SK-N-SH (cell line): ENCODE data around the gene PLXNA4. TPM values are rescaled to one million over a fixed set of nuclear protein-coding genes. Genes with fewer than 3 reads are reported as not detected.

Experiments used
- CTCF ChIA-PET: fragments of 300-600, 350-600 bp; formaldehyde crosslinking; extraction: SDS; loops from one replicate; lab custom pipeline; 2021; lab: Yijun Ruan, JAX
- POLR2A ChIA-PET: fragments of 350-600 bp; sonication (Branson Sonifier 250); formaldehyde crosslinking; extraction: SDS; loops from one replicate; lab custom pipeline; 2020; ENCODE audit warnings: antibody characterized with exemption, inconsistent platforms; lab: Yijun Ruan, JAX
- DNase-seq: peaks from one replicate; pipeline ENCODE4 v3.0.0; 2012
- H2AFZ ChIP-seq: fragments of 200-600 bp; sonication (generic); 2 replicates; pipeline ENCODE4 v1.8.1; 2016; ENCODE audit warnings: antibody characterized with exemption, mild to moderate bottlenecking, low read depth
- H3F3A ChIP-seq: fragments of 200-600 bp; sonication (generic); replicated peaks from 2 replicates; pipeline ENCODE3; 2016; ENCODE audit warnings: antibody characterized with exemption, mild to moderate bottlenecking; ENCODE audit not compliant: insufficient read depth
- H3K27ac ChIP-seq, 2 experiments: fragments of 200-500 bp in 1 of 2; fragments of 200-600 bp in 1 of 2; sonication (Bioruptor generic) in 1 of 2; sonication (generic), shearing (Covaris generic) in 1 of 2; 2 replicates each; pipeline versions ENCODE4 v1.5.1 to v1.6.1; 2014 to 2016; ENCODE audit warnings: low read depth in 2 of 2, inconsistent platforms in 1 of 2, low read length in 1 of 2, mild to moderate bottlenecking in 1 of 2, mixed read lengths in 1 of 2
- H3K27me3 ChIP-seq: fragments of 200-600 bp; sonication (generic), shearing (Covaris generic); 2 replicates; pipeline ENCODE4 v1.6.1; 2016; ENCODE audit warnings: mixed run types; ENCODE audit not compliant: insufficient read depth
- H3K36me3 ChIP-seq, 2 experiments: fragments of 200-500 bp in 1 of 2; fragments of 200-600 bp in 1 of 2; sonication (Bioruptor generic) in 1 of 2; sonication (generic) in 1 of 2; replicated peaks in 1 of 2; 2 replicates each; pipeline versions ENCODE3 to v1.5.1; 2014 to 2016; ENCODE audit warnings: low read length in 1 of 2, mild to moderate bottlenecking in 1 of 2; ENCODE audit not compliant: insufficient read depth in 2 of 2, control insufficient read depth in 1 of 2
- H3K4me1 ChIP-seq, 2 experiments: fragments of 200-500 bp in 1 of 2; fragments of 200-600 bp in 1 of 2; sonication (Bioruptor generic) in 1 of 2; sonication (generic), shearing (Covaris generic) in 1 of 2; 2 replicates each; pipeline versions ENCODE4 v1.5.1 to v1.6.1; 2014 to 2016; ENCODE audit warnings: low read depth in 1 of 2, low read length in 1 of 2, mixed run types in 1 of 2; ENCODE audit not compliant: insufficient read depth in 2 of 2, control insufficient read depth in 1 of 2
- H3K4me2 ChIP-seq: fragments of 200-600 bp; sonication (generic), shearing (Covaris generic); 2 replicates; pipeline ENCODE4 v1.6.1; 2017; ENCODE audit warnings: mixed run types
- H3K4me3 ChIP-seq, 2 experiments: fragments of 200-500 bp in 1 of 2; fragments of 200-600 bp in 1 of 2; sonication (Bioruptor generic) in 1 of 2; sonication (generic), shearing (Covaris generic) in 1 of 2; 2 replicates each; pipeline versions ENCODE4 v1.5.1 to v1.8.1; 2014 to 2016; ENCODE audit warnings: low read depth in 2 of 2, inconsistent platforms in 1 of 2, low read length in 1 of 2, mild to moderate bottlenecking in 1 of 2, mixed read lengths in 1 of 2, moderate library complexity in 1 of 2
- H3K79me2 ChIP-seq: fragments of 200-600 bp; sonication (generic); 2 replicates; pipeline ENCODE4 v1.8.1; 2017; ENCODE audit warnings: mild to moderate bottlenecking; ENCODE audit not compliant: insufficient read depth
- H3K9ac ChIP-seq: fragments of 200-600 bp; sonication (generic); 2 replicates; pipeline ENCODE4 v1.6.1; 2017; ENCODE audit warnings: mixed run types
- H3K9me2 ChIP-seq: fragments of 200-600 bp; sonication (generic); 2 replicates; pipeline ENCODE4 v1.6.1; 2017; ENCODE audit warnings: mixed run types
- H3K9me3 ChIP-seq: fragments of 200-600 bp; sonication (generic); 2 replicates; pipeline ENCODE4 v1.6.1; 2017; ENCODE audit warnings: mixed run types, mild to moderate bottlenecking, moderate library complexity
- H4K20me1 ChIP-seq: fragments of 200-600 bp; sonication (generic); 2 replicates; pipeline ENCODE4 v1.6.1; 2017; ENCODE audit warnings: mild to moderate bottlenecking, mixed run types; ENCODE audit not compliant: insufficient read depth
- ELF1 ChIP-seq: IDR thresholded peaks from 2 replicates; pipeline ENCODE4 v1.4.0; 2012
- FOXJ3 ChIP-seq: sonication (generic); formaldehyde crosslinking; IDR thresholded peaks from 2 replicates; pipeline ENCODE4 v1.5.1; 2020; ENCODE audit warnings: mild to moderate bottlenecking, missing genetic modification reagents
- FOXM1 ChIP-seq: IDR thresholded peaks from 2 replicates; pipeline ENCODE4 v1.4.0; 2012; ENCODE audit warnings: low read depth, mild to moderate bottlenecking
- GATA2 ChIP-seq: sonication (generic); formaldehyde crosslinking; IDR thresholded peaks from 2 replicates; pipeline ENCODE4 v1.5.0; 2020; ENCODE audit warnings: mild to moderate bottlenecking, missing genetic modification reagents
- JUND ChIP-seq: IDR thresholded peaks from 2 replicates; pipeline ENCODE4 v1.4.0; 2012
- MAX ChIP-seq: IDR thresholded peaks from 2 replicates; pipeline ENCODE4 v1.4.0; 2012; ENCODE audit warnings: low read depth
- MEF2A ChIP-seq: IDR thresholded peaks from 2 replicates; pipeline ENCODE4 v1.4.0; 2012; ENCODE audit warnings: low read depth, borderline replicate concordance
- MXI1 ChIP-seq: IDR thresholded peaks from 2 replicates; pipeline ENCODE4 v1.6.1; 2012; ENCODE audit warnings: mild to moderate bottlenecking, low read depth, low read length, improper control_type of control experiment
- NFIC ChIP-seq: IDR thresholded peaks from 2 replicates; pipeline ENCODE4 v1.4.0; 2012; ENCODE audit warnings: borderline replicate concordance
- PBX3 ChIP-seq: IDR thresholded peaks from 2 replicates; pipeline ENCODE4; 2012
- POLR2AphosphoS5 ChIP-seq: IDR thresholded peaks from 2 replicates; pipeline ENCODE4 v1.6.1; 2012; ENCODE audit warnings: low read depth, low read length
- RAD21 ChIP-seq: IDR thresholded peaks from 2 replicates; pipeline ENCODE4 v1.6.1; 2012; ENCODE audit warnings: mild to moderate bottlenecking, low read length
- REST ChIP-seq: IDR thresholded peaks from 2 replicates; pipeline ENCODE4 v1.6.1; 2012; ENCODE audit warnings: mild to moderate bottlenecking, low read depth, low read length, moderate library complexity
- RXRA ChIP-seq: IDR thresholded peaks from 2 replicates; pipeline ENCODE4 v1.4.0; 2012; ENCODE audit warnings: low read depth, mild to moderate bottlenecking, borderline replicate concordance
- SIN3A ChIP-seq: IDR thresholded peaks from 2 replicates; pipeline ENCODE4 v1.6.1; 2012; ENCODE audit warnings: low read depth, mild to moderate bottlenecking, low read length, moderate library complexity, borderline replicate concordance
- SMC3 ChIP-seq: IDR thresholded peaks from 2 replicates; pipeline ENCODE4 v1.6.1; 2012; ENCODE audit warnings: low read depth, low read length, improper control_type of control experiment
- TCF12 ChIP-seq: IDR thresholded peaks from 2 replicates; pipeline ENCODE4 v1.4.0; 2012
- USF2 ChIP-seq: fragments of 150-350 bp; IDR thresholded peaks from 2 replicates; pipeline ENCODE4 v1.6.1; 2017; ENCODE audit warnings: antibody characterized with exemption, low read length, low read depth, borderline replicate concordance
- YY1 ChIP-seq: IDR thresholded peaks from 2 replicates; pipeline ENCODE4 v1.4.0; 2012; ENCODE audit warnings: low read depth, mild to moderate bottlenecking
- WGBS: methylation state at CpG from one replicate; pipeline ENCODE4 v1.1.6; 2017; ENCODE audit warnings: low lambda C conversion rate; 5-methylcytosine and 5-hydroxymethylcytosine counted together
- polyA plus RNA-seq, 3 experiments: library from polyadenylated mRNA; depleted of rRNA; stranded (reverse); fragments of >200 nt; gene quantifications; 2 replicates each; pipeline ENCODE4 v1.2.3, GENCODE V29; 2012

Gene PLXNA4
- polyA plus RNA-seq, 1 of the 3 experiments (the other 2 are of a cell fraction) = 2.4 TPM

GRCh38 chr7:132504071-132504470 is 72.2 kb downstream of the PLXNA4 start:
- no peak overlapping the region for H2AFZ ChIP-seq
- WGBS = 67% methylated on average over 4 of the region's 5 CpGs
- H3K27ac ChIP-seq = no peak overlapping the region
- no peaks in the 10 kb centered on the region; the same call in none of the 2 replicates for H4K20me1 ChIP-seq
- H3K36me3 ChIP-seq = peaks cover 0 to 2% of the 10 kb centered on the region in 2 experiments
- H3K79me2 ChIP-seq = no peaks in the 10 kb centered on the region
- H3K27me3 ChIP-seq = no peaks in the 10 kb centered on the region
- no peak overlapping the region for H3K4me2 ChIP-seq
- H3K9ac ChIP-seq = no peak overlapping the region
- POLR2A ChIA-PET = no interaction called here
- CTCF ChIA-PET = interaction anchor here (1.1 to 4.1 kb wide), 6 partner anchors 13 to 815 kb away, joined by 3 to 28 read pairs (median 4); no protein-coding TSS in a partner anchor
- TF ChIP-seq ELF1 = no peak
- TF ChIP-seq RAD21 = no peak
- TF ChIP-seq RXRA = no peak
- no peak for TF ChIP-seq SMC3
- TF ChIP-seq FOXJ3 (CRISPR knock-in tag) = no peak
- TF ChIP-seq JUND = no peak
- TF ChIP-seq GATA2 (CRISPR knock-in tag) = no peak
- TF ChIP-seq MAX = no peak
- TF ChIP-seq REST = no peak
- TF ChIP-seq PBX3 = no peak
- no peak for TF ChIP-seq POLR2AphosphoS5
- no peak for TF ChIP-seq MEF2A
- TF ChIP-seq YY1 = no peak
- TF ChIP-seq MXI1 = no peak
- TF ChIP-seq SIN3A = no peak
- no peaks in the 10 kb centered on the region for H3K9me2 ChIP-seq
- no peak overlapping the region for H3K4me3 ChIP-seq
- no peak for DNase-seq
- no peaks in the 10 kb centered on the region for H3F3A ChIP-seq
- H3K4me1 ChIP-seq = peaks cover 0 to 61% of the 10 kb centered on the region in 2 experiments; a peak in 1 of 4 replicates
- no peaks in the 10 kb centered on the region for H3K9me3 ChIP-seq

- no peak for DNase-seq
- Histone ChIP-seq H3K9me3 (no peaks in the 10 kb centered on the region), H3K9me2 (no peaks in the 10 kb centered on the region), H3K4me2 (no peak overlapping the region), H3K4me1 (peaks cover 0 to 61% of the 10 kb centered on the region in 2 experiments; a peak in 1 of 4 replicates), H3K36me3 (peaks cover 0 to 2% of the 10 kb centered on the region in 2 experiments), H3K79me2 (no peaks in the 10 kb centered on the region), H2AFZ (no peak overlapping the region), H3F3A (no peaks in the 10 kb centered on the region), H3K27me3 (no peaks in the 10 kb centered on the region), H3K9ac (no peak overlapping the region), H3K4me3 (no peak overlapping the region), H3K27ac (no peak overlapping the region), H4K20me1 (no peaks in the 10 kb centered on the region; the same call in none of the 2 replicates)
- POLR2A ChIA-PET = no interaction called here
- CTCF ChIA-PET = interaction anchor here (0.6 to 4.1 kb wide), 5 partner anchors 14 to 110 kb away, joined by 3 to 28 read pairs (median 6); no protein-coding TSS in a partner anchor
- TF ChIP-seq USF2 (no peak), FOXM1 (no peak), MAX (no peak), TCF12 (no peak), GATA2 (CRISPR knock-in tag) (no peak), NFIC (no peak)
Measured at GRCh38 chr7:132503415-132503814, 72.9 kb downstream of the PLXNA4 start.
